HepG2 (cell line): ENCODE data around the gene CPVL. TPM values are rescaled to one million over a fixed set of nuclear protein-coding genes. Genes with fewer than 3 reads are reported as not detected.

ENCODE experiments used
- ATAC-seq: fragments of 200-7000 bp; cut with Tn5 transposase; 3 replicates; pipeline ENCODE4 v1.9.1; 2020; ENCODE audit warnings: mild to moderate bottlenecking, moderate library complexity
- BruUV-seq: library from RNA; stranded (reverse); fragments of 400-500 nt; replicated peaks from 2 replicates; lab custom pipeline; 2021; lab: Mats Ljungman, UMichigan
- CTCF ChIA-PET: fragments of 300-600 bp; formaldehyde crosslinking; extraction: SDS; loops from one replicate; lab custom pipeline; 2021; ENCODE audit warnings: low total read pairs, inconsistent platforms, low intra/inter-chr PET ratio; lab: Yijun Ruan, JAX
- POLR2A ChIA-PET: fragments of 350-600 bp; sonication (Branson Sonifier 250); formaldehyde crosslinking; loops from one replicate; lab custom pipeline; 2020; ENCODE audit warnings: antibody characterized with exemption, inconsistent platforms; lab: Yijun Ruan, JAX
- DNase-seq: peaks from one replicate; pipeline ENCODE4 v3.0.0-alpha.2; 2015; ENCODE audit warnings: low spot score
- FAIRE-seq: peaks from 3 replicates; lab custom pipeline; 2011; peaks lifted over from hg19 to GRCh38; lab: Jason Lieb, UNC
- H2AFZ ChIP-seq: one replicate; pipeline ENCODE4 v1.6.1; 2011; ENCODE audit warnings: low read length, inconsistent platforms
- H3K27ac ChIP-seq: fragments of 300-600 bp; 3 replicates; pipeline ENCODE4 v1.8.0; 2011; ENCODE audit warnings: mixed run types, mild to moderate bottlenecking, mixed read lengths, low read length, inconsistent platforms; ENCODE audit not compliant: insufficient read depth; ENCODE audit errors: extremely low read length
- H3K27me3 ChIP-seq, 2 experiments: fragments of 200-600 bp in 1 of 2; 2 replicates in 1 of 2; 3 replicates in 1 of 2; pipeline versions ENCODE4 v1.6.0 to v1.8.0; 2011; ENCODE audit warnings: low read length in 2 of 2, mild to moderate bottlenecking in 2 of 2, moderate library complexity in 2 of 2, inconsistent platforms in 1 of 2; ENCODE audit not compliant: insufficient read depth in 2 of 2, control insufficient read depth in 1 of 2
- H3K36me3 ChIP-seq, 2 experiments: fragments of 200-600 bp in 1 of 2; replicated peaks in 1 of 2; 2 replicates in 1 of 2; 3 replicates in 1 of 2; pipeline versions ENCODE4 v1.5.1 to v1.8.0; 2011; ENCODE audit warnings: low read length in 2 of 2, inconsistent platforms in 1 of 2; ENCODE audit not compliant: insufficient read depth in 2 of 2, control insufficient read depth in 1 of 2
- H3K4me1 ChIP-seq: 2 replicates; pipeline ENCODE4 v1.5.1; 2012; ENCODE audit warnings: low read length, inconsistent platforms; ENCODE audit not compliant: insufficient read depth
- H3K4me2 ChIP-seq: 2 replicates; pipeline ENCODE4 v1.6.0; 2011; ENCODE audit warnings: low read depth, low read length, inconsistent platforms
- H3K4me3 ChIP-seq, 3 experiments: fragments of 200-600 bp in 1 of 3; sonication (generic), shearing (Covaris generic) in 1 of 3; replicated peaks in 1 of 3; 2 replicates each; pipeline ENCODE4 v1.5.1; 2011 to 2016; ENCODE audit warnings: low read length in 3 of 3, inconsistent platforms in 2 of 3, low read depth in 2 of 3, mild to moderate bottlenecking in 2 of 3, control low read depth in 1 of 3, mixed read lengths in 1 of 3; ENCODE audit not compliant: insufficient read depth in 1 of 3
- H3K79me2 ChIP-seq: one replicate; pipeline ENCODE4 v1.6.1; 2011; ENCODE audit warnings: low read length, inconsistent platforms; ENCODE audit not compliant: insufficient read depth
- H3K9ac ChIP-seq: 2 replicates; pipeline ENCODE4 v1.6.0; 2011; ENCODE audit warnings: mild to moderate bottlenecking, low read depth, low read length, inconsistent platforms; ENCODE audit not compliant: insufficient read depth
- H3K9me3 ChIP-seq: 2 replicates; pipeline ENCODE4 v1.5.1; 2012; ENCODE audit warnings: mild to moderate bottlenecking, low read length
- H4K20me1 ChIP-seq: 2 replicates; pipeline ENCODE4 v1.6.0; 2011; ENCODE audit warnings: inconsistent platforms, mild to moderate bottlenecking, low read length, moderate library complexity; ENCODE audit not compliant: insufficient read depth
- CEBPB ChIP-seq: IDR thresholded peaks from 2 replicates; pipeline ENCODE4 v1.6.1; 2011; ENCODE audit warnings: low read depth, low read length, improper control_type of control experiment, borderline replicate concordance
- ELF4 ChIP-seq: sonication (generic); formaldehyde crosslinking; IDR thresholded peaks from 2 replicates; pipeline ENCODE4 v1.5.0; 2020; ENCODE audit warnings: missing genetic modification reagents, mild to moderate bottlenecking, moderate library complexity, borderline replicate concordance
- FOXA1 ChIP-seq, 2 experiments: fragments of 450-650 bp in 1 of 2; sonication (generic) in 1 of 2; formaldehyde crosslinking in 1 of 2; IDR thresholded peaks; 2 replicates each; pipeline versions ENCODE4 v1.4.0 to v1.6.1; 2016 to 2020; ENCODE audit warnings: missing genetic modification reagents in 1 of 2
- GABPB1 ChIP-seq: IDR thresholded peaks from 2 replicates; pipeline ENCODE4 v1.6.1; 2016; ENCODE audit warnings: mild to moderate bottlenecking, missing genetic modification reagents, moderate library complexity, missing compliant biosample characterization
- PITX1 ChIP-seq: sonication (generic); formaldehyde crosslinking; IDR thresholded peaks from 2 replicates; pipeline ENCODE4 v1.5.1; 2020; ENCODE audit warnings: mild to moderate bottlenecking, missing genetic modification reagents
- RARA ChIP-seq: IDR thresholded peaks from 2 replicates; pipeline ENCODE4 v1.6.1; 2016; ENCODE audit warnings: missing genetic modification reagents, missing compliant biosample characterization
- SAFB2 ChIP-seq: sonication (generic); formaldehyde crosslinking; IDR thresholded peaks from 2 replicates; pipeline ENCODE4 v1.5.1; 2020; ENCODE audit warnings: missing genetic modification reagents, low read depth, mild to moderate bottlenecking, borderline replicate concordance
- SMARCE1 ChIP-seq: fragments of 450-650 bp; IDR thresholded peaks from 2 replicates; pipeline ENCODE4 v1.6.1; 2017; ENCODE audit warnings: borderline replicate concordance
- TBL1XR1 ChIP-seq: fragments of 150-350 bp; IDR thresholded peaks from 2 replicates; pipeline ENCODE4 v1.6.1; 2014; ENCODE audit warnings: borderline replicate concordance, low read length; ENCODE audit not compliant: partially characterized antibody
- ZC3H13 ChIP-seq: sonication (generic); formaldehyde crosslinking; IDR thresholded peaks from 2 replicates; pipeline ENCODE4 v1.8.1; 2023; ENCODE audit warnings: mild to moderate bottlenecking, missing genetic modification reagents, moderate library complexity
- ZFP36L1 ChIP-seq: sonication (generic); formaldehyde crosslinking; IDR thresholded peaks from 2 replicates; pipeline ENCODE4 v1.8.0; 2022; ENCODE audit warnings: mild to moderate bottlenecking, missing genetic modification reagents, moderate library complexity
- ZNF3 ChIP-seq: IDR thresholded peaks from 2 replicates; pipeline ENCODE4 v1.7.0; 2017; ENCODE audit warnings: inconsistent platforms
- ZNF33B ChIP-seq: sonication (generic); formaldehyde crosslinking; IDR thresholded peaks from 2 replicates; pipeline ENCODE4 v1.5.1; 2020; ENCODE audit warnings: mild to moderate bottlenecking, missing genetic modification reagents
- ZNF547 ChIP-seq: sonication (generic); formaldehyde crosslinking; IDR thresholded peaks from 2 replicates; pipeline ENCODE4 v1.5.1; 2020; ENCODE audit warnings: mild to moderate bottlenecking, missing genetic modification reagents
- ZNF773 ChIP-seq: sonication (generic); formaldehyde crosslinking; IDR thresholded peaks from 2 replicates; pipeline ENCODE4 v1.4.0; 2020; ENCODE audit warnings: missing genetic modification reagents, borderline replicate concordance
- WGBS: methylation state at CpG from one replicate; pipeline ENCODE4 v1.1.6; 2017; ENCODE audit warnings: low lambda C conversion rate; 5-methylcytosine and 5-hydroxymethylcytosine counted together
- in situ Hi-C: cut with HindIII; loops from 2 replicates; pipeline ENCODE4 v1.10.0; 2017; ENCODE audit warnings: low pct_unique_long_range_greater_than_20kb; ENCODE audit not compliant: extremely low pct_ligation_motif_present
- intact Hi-C: fragments of 100-400 bp; cut with micrococcal nuclease; formaldehyde crosslinking; loops from one replicate; pipeline ENCODE4 v1.10.0; 2022; ENCODE audit not compliant: unreplicated experiment
- polyA plus RNA-seq, 8 experiments: library from polyadenylated mRNA; depleted of rRNA in 3 of 8; stranded (reverse) in 7 of 8; unstranded in 1 of 8; fragments of >200 nt; fragmentation: Illumina TruSeq in 4 of 8; extraction: Trizol in 4 of 8; gene quantifications; 2 replicates each; pipeline versions ENCODE4 v1.2.1 to v1.2.3, GENCODE V29; 2011 to 2016; ENCODE audit warnings: low read depth in 4 of 8, missing spikeins in 1 of 8, mixed read lengths in 1 of 8; ENCODE audit not compliant: insufficient read depth in 1 of 8
- total RNA-seq, 5 experiments: library from RNA; depleted of rRNA; stranded (reverse); fragments of >200 nt; fragmentation: Illumina TruSeq; extraction: Trizol; gene quantifications; 2 replicates each; pipeline ENCODE4 v1.2.3, GENCODE V29; 2016; ENCODE audit warnings: low read depth in 1 of 5
- TF ChIP-seq, protein P1 (sequence below): sonication (generic); formaldehyde crosslinking; IDR thresholded peaks from 2 replicates; pipeline ENCODE4 v1.9.0; 2021; ENCODE audit warnings: missing genetic modification reagents, mild to moderate bottlenecking, borderline replicate concordance
- TF ChIP-seq, protein P2 (sequence below): sonication (generic); formaldehyde crosslinking; IDR thresholded peaks from 2 replicates; pipeline ENCODE4 v1.5.0; 2020; ENCODE audit warnings: mild to moderate bottlenecking, missing genetic modification reagents
- TF ChIP-seq, protein P3 (sequence below): sonication (generic); formaldehyde crosslinking; conservative IDR thresholded peaks from 2 replicates; pipeline ENCODE4 v1.8.0; 2022; ENCODE audit warnings: mild to moderate bottlenecking, moderate library complexity, missing genetic modification reagents
- TF ChIP-seq, protein P4 (sequence below): sonication (generic); formaldehyde crosslinking; IDR thresholded peaks from 2 replicates; pipeline ENCODE4 v1.5.0; 2020; ENCODE audit warnings: missing genetic modification reagents, mild to moderate bottlenecking, borderline replicate concordance

Gene CPVL
- total and polyA plus RNA-seq, 2 of the 13 experiments (the other 11 are each of a cell fraction or from before 2014, with no cell fraction given) = 59.2 to 294 TPM

DNA sequence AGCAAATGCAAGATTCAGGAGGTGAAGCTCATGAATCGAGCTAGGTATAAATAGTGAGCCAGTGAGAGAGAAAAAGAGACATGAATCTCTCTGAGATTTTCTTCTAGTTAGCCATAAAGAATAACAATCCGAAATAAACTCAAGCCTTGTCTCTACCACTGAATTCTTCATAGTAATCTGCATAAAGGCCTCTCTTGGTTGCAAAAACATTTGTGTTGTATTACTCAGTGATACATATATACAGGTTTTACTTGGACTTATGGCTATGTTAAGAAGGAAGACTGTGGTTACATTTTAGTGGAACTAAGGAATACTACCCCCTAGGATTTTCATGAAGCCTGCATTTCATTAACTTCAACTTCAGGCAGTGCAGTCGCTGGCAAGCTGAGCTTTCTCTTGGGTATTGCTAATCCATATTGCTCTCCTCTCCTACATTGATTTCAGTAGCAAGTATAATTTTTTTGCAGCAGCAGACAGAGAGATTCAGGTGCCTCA, 115.5 kb downstream of the CPVL start:
- POLR2A ChIA-PET = no interaction called here
- no peak overlapping the region for H3K4me2 ChIP-seq
- peaks cover 9% of the 10 kb centered on the region for H3K4me1 ChIP-seq
- H3K9ac ChIP-seq = no peak overlapping the region
- in situ Hi-C loops (no loop called here), intact Hi-C loops (no loop called here)
- CTCF ChIA-PET = no interaction called here
- WGBS = 83% methylated on average over 3 of the region's 3 CpGs
- BruUV-seq = no TSS peak
- H4K20me1 ChIP-seq = no peaks in the 10 kb centered on the region
- no peak overlapping the region for H2AFZ ChIP-seq
- no peaks in the 10 kb centered on the region for H3K27me3 ChIP-seq
- H3K27ac ChIP-seq = no peak overlapping the region
- ATAC-seq (no peak), FAIRE-seq (no peak), DNase-seq (no peak)
- 0 out of 2 replicates have a peak, but pooled peaks cover 6% of the 10 kb centered on the region for H3K9me3 ChIP-seq
- TF ChIP-seq PITX1 (CRISPR knock-in tag) (no peak), ZNF3 (CRISPR knock-in tag) (no peak), ZNF773 (no peak), ZNF33B (no peak), CEBPB (no peak), ZFP36L1 (CRISPR knock-in tag) (no peak), GABPB1 (CRISPR knock-in tag) (no peak), ZNF547 (CRISPR knock-in tag) (no peak), ZC3H13 (CRISPR knock-in tag) (no peak), SMARCE1 (no peak), TBL1XR1 (no peak), FOXA1 (IDR thresholded peaks at IDR 0.05) (no peak), FOXA1 (CRISPR knock-in tag; IDR thresholded peaks at IDR 0.05) (no peak), SAFB2 (CRISPR knock-in tag) (no peak), ELF4 (CRISPR knock-in tag) (no peak), RARA (CRISPR knock-in tag) (no peak)
- TF ChIP-seq, protein P1, sequence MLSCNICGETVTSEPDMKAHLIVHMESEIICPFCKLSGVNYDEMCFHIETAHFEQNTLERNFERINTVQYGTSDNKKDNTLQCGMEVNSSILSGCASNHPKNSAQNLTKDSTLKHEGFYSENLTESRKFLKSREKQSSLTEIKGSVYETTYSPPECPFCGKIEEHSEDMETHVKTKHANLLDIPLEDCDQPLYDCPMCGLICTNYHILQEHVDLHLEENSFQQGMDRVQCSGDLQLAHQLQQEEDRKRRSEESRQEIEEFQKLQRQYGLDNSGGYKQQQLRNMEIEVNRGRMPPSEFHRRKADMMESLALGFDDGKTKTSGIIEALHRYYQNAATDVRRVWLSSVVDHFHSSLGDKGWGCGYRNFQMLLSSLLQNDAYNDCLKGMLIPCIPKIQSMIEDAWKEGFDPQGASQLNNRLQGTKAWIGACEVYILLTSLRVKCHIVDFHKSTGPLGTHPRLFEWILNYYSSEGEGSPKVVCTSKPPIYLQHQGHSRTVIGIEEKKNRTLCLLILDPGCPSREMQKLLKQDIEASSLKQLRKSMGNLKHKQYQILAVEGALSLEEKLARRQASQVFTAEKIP = no peak
- TF ChIP-seq, protein P2, sequence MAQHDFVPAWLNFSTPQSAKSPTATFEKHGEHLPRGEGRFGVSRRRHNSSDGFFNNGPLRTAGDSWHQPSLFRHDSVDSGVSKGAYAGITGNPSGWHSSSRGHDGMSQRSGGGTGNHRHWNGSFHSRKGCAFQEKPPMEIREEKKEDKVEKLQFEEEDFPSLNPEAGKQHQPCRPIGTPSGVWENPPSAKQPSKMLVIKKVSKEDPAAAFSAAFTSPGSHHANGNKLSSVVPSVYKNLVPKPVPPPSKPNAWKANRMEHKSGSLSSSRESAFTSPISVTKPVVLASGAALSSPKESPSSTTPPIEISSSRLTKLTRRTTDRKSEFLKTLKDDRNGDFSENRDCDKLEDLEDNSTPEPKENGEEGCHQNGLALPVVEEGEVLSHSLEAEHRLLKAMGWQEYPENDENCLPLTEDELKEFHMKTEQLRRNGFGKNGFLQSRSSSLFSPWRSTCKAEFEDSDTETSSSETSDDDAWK (CRISPR knock-in tag) = no peak
- TF ChIP-seq, protein P3, sequence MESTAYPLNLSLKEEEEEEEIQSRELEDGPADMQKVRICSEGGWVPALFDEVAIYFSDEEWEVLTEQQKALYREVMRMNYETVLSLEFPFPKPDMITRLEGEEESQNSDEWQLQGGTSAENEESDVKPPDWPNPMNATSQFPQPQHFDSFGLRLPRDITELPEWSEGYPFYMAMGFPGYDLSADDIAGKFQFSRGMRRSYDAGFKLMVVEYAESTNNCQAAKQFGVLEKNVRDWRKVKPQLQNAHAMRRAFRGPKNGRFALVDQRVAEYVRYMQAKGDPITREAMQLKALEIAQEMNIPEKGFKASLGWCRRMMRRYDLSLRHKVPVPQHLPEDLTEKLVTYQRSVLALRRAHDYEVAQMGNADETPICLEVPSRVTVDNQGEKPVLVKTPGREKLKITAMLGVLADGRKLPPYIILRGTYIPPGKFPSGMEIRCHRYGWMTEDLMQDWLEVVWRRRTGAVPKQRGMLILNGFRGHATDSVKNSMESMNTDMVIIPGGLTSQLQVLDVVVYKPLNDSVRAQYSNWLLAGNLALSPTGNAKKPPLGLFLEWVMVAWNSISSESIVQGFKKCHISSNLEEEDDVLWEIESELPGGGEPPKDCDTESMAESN = no peak
- TF ChIP-seq, protein P4, sequence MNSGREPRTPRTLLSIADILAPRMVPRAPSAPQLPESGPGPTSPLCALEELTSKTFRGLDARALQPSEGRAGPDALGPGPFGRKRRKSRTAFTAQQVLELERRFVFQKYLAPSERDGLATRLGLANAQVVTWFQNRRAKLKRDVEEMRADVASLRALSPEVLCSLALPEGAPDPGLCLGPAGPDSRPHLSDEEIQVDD (CRISPR knock-in tag) = no peak
- H3K79me2 ChIP-seq = no peaks in the 10 kb centered on the region
- no peak overlapping the region for H3K4me3 ChIP-seq
- H3K36me3 ChIP-seq = peaks cover 4 to 6% of the 10 kb centered on the region in 2 experiments; a peak in 1 of 5 replicates
